ENCODE measurements around the gene HOXD12. TPM values are rescaled to one million over a fixed set of nuclear protein-coding genes. Genes with fewer than 3 reads are reported as not detected.
A peak's percentile ranks its signal among the peaks of the same experiment; 100 is the strongest.

The HOXD12 gene
- total RNA-seq, 2 donors from 2014 or later: not detected

DNA sequence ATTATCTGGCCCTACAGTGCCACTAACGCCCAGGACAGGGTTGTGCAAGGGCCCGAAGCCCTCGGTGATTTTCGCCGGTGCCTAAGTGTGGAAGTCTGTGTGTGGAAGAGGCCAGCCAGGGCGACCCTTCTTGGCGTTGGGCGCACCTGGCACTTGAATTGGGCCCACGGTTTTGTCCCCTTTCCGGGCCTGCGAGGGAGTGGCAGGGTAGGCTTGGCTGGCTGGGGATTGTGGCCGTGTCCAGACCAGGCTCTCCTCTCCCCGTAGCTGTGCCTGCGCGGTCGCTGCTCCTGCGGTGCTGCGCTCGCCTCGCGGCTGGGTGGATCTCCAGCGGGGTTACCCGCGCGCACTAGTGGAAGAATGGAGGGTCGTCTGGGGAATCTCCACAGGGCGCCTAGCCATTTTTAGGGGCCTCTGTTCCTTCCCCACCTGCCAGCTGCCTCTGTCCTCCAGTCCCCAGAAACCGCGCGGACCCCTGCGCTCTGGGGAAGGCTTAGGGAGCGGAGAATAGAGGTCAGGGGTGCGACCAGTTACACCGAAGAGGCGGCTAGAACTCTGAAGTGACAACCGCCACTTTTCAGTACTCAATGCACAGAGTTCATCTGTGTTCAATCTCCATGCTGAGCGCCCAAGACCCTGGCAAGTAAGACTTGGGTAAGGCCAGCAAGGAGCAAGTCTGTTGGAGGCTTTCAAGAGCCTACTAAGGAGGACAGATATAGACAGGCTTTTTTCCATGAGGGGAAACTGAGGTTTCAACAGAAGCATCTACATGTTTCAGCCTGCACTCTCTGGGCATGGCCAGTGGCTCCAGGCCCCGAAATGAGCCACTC, 31.8 kb upstream of the HOXD12 start:
- Histone ChIP-seq H3K27me3 (peaks cover 53% of the 10 kb centered on the region), H3K9me3 (no peaks in the 10 kb centered on the region), H3K36me3 (no peaks in the 10 kb centered on the region), H3K9ac (ENCODE audit: low read depth in 2 of 2, low read length in 2 of 2) (no peak overlapping the region), H3K4me1 (no peaks in the 10 kb centered on the region), H3K4me3 (peak overlapping the region; percentile 23), H3K27ac (no peak overlapping the region)
- TF ChIP-seq, protein P1, sequence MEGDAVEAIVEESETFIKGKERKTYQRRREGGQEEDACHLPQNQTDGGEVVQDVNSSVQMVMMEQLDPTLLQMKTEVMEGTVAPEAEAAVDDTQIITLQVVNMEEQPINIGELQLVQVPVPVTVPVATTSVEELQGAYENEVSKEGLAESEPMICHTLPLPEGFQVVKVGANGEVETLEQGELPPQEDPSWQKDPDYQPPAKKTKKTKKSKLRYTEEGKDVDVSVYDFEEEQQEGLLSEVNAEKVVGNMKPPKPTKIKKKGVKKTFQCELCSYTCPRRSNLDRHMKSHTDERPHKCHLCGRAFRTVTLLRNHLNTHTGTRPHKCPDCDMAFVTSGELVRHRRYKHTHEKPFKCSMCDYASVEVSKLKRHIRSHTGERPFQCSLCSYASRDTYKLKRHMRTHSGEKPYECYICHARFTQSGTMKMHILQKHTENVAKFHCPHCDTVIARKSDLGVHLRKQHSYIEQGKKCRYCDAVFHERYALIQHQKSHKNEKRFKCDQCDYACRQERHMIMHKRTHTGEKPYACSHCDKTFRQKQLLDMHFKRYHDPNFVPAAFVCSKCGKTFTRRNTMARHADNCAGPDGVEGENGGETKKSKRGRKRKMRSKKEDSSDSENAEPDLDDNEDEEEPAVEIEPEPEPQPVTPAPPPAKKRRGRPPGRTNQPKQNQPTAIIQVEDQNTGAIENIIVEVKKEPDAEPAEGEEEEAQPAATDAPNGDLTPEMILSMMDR (IDR thresholded peaks at IDR 0.05): no peak
- no peak for DNase-seq
- intact Hi-C loops (cut with DNase I): no loop called here

DNA sequence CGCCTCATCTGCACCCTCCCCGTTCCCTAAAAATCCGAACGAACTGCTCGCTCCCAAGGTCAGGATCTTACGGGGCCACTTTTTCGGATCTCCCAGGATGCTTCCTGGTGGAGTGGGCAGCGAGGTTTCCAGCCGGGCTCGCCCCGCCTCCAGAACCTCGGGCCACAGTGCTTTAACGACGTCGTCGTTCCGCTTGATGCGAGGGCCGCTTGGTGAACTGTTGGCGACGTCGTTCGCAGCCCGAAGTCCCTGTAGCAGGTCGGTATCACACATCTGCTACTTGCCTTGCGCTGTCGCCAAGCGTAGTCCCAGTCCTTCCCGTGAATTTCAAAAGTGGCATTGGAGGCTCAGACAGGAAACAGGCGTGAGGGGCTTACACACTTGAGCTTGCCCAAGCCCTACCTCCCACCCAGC, 31.2 kb upstream of the HOXD12 start:
- H3K27ac ChIP-seq: no peak overlapping the region
- no peaks in the 10 kb centered on the region for H3K9me3 ChIP-seq
- no peak for DNase-seq
- H3K36me3 ChIP-seq: no peaks in the 10 kb centered on the region
- intact Hi-C loops (cut with DNase I): no loop called here
- peaks cover 59% of the 10 kb centered on the region for H3K27me3 ChIP-seq
- no peak overlapping the region for H3K4me3 ChIP-seq
- no peaks in the 10 kb centered on the region for H3K4me1 ChIP-seq
- no peak overlapping the region for H3K9ac ChIP-seq (ENCODE audit: low read depth in 2 of 2, low read length in 2 of 2)
- TF ChIP-seq, protein P1 (IDR thresholded peaks at IDR 0.05): no peak

DNA sequence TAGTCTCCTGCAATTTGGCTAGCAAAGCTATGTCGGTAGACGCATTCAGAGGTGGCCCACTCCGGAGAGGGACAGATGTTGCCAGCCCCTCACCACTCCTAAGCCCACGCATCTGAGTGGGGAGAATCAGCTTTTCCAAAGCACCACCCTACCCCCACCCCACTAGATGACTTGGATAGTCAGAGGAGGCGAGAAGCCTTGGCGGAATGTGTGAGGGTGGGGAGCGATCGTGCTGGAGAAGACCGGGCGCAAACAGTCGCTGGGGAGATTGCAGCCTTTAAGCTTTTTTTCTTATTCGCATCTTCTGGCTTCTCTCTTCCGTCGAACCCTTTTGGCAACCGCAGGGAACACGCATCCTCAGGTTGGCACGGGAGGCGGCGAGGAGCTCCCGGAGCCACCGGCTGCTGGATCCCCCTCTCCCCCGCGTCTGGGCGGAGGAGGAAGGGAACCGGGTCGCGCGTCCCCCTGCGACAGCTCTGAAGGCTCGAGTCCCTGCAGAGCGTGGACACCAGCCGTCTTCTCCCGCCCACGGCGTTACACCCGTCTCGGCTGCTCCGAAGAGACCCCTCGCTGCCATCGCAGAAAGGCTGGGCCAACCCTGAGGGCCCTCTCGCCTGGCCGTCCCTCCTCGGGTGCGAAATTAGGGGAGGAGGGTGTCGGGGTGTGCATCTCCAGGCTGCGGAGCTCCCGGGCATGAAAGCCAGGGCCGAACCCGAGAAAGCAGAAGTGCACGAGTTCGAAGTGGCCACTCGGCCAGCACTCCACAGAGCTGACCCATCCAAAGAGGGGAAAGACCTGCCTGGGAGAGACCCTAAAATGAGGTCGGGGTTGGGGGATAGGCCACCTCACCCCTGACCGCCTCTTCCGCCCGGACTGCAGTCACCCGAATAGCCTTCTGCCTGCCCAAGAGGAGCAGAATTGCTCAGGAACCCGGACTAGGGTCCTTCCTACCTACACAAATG, 28.0 kb upstream of the HOXD12 start:
- no peak overlapping the region for H3K9ac ChIP-seq (ENCODE audit: low read depth in 2 of 2, low read length in 2 of 2)
- no peaks in the 10 kb centered on the region for H3K9me3 ChIP-seq
- H3K4me3 ChIP-seq: no peak overlapping the region
- TF ChIP-seq, protein P1 (IDR thresholded peaks at IDR 0.05): no peak
- peaks cover 87% of the 10 kb centered on the region for H3K27me3 ChIP-seq
- no peak overlapping the region for H3K27ac ChIP-seq
- intact Hi-C loops (cut with DNase I): no loop called here
- DNase-seq: no peak
- no peaks in the 10 kb centered on the region for H3K4me1 ChIP-seq
- no peaks in the 10 kb centered on the region for H3K36me3 ChIP-seq

DNA sequence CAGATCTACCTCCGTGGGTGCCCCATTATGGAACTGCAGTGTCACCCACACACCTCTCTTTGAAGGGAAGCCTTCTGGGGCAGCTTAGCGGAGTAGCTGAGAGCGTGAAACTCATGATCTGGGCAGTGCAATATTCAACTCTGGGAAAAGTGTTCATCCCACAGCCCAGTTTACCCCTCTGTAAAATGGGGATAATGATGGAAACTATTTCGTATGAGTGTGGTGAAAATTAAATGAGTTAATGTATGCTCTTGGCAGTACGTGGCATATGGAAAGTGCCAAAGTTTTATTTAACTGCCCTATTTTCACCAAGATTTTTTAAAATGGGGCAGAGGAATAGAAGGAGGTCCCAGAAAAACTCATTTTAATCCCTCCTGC, 27.3 kb upstream of the HOXD12 start:
- no peaks in the 10 kb centered on the region for H3K36me3 ChIP-seq
- no peak overlapping the region for H3K27ac ChIP-seq
- H3K4me3 ChIP-seq: no peak overlapping the region
- intact Hi-C loops (cut with DNase I): no loop called here
- no peak for DNase-seq
- peaks cover 86% of the 10 kb centered on the region for H3K27me3 ChIP-seq
- no peaks in the 10 kb centered on the region for H3K9me3 ChIP-seq
- TF ChIP-seq, protein P1 (IDR thresholded peaks at IDR 0.05): no peak
- H3K4me1 ChIP-seq: no peaks in the 10 kb centered on the region
- H3K9ac ChIP-seq (ENCODE audit: low read depth in 2 of 2, low read length in 2 of 2): no peak overlapping the region
